MM.1S (cell line): ENCODE results near the gene SORT1.

Experiments
- DNase-seq: peaks from one replicate; pipeline ENCODE4 v3.0.0-alpha.2; 2015
- H2AFZ ChIP-seq: fragments of 300-600 bp; sonication (generic); 2 replicates; pipeline ENCODE4 v1.6.0; 2016; ENCODE audit warnings: antibody characterized with exemption, low read length
- H3F3A ChIP-seq: fragments of 300-600 bp; sonication (generic); 2 replicates; pipeline ENCODE4 v1.6.1; 2016; ENCODE audit warnings: mild to moderate bottlenecking, antibody characterized with exemption, low read length, moderate library complexity, mixed read lengths; ENCODE audit not compliant: insufficient read depth
- H3K27ac ChIP-seq: fragments of 300-600 bp; sonication (generic); 2 replicates; pipeline ENCODE4 v1.5.1; 2016; ENCODE audit warnings: mild to moderate bottlenecking, low read length
- H3K27me3 ChIP-seq: fragments of 300-600 bp; sonication (generic); replicated peaks from 2 replicates; pipeline ENCODE4 v1.6.0; 2016; ENCODE audit warnings: low read length; ENCODE audit not compliant: insufficient read depth
- H3K36me3 ChIP-seq: fragments of 300-600 bp; sonication (generic); replicated peaks from 2 replicates; pipeline ENCODE4 v1.6.1; 2016; ENCODE audit warnings: mild to moderate bottlenecking, low read length, mixed read lengths; ENCODE audit not compliant: insufficient read depth
- H3K4me1 ChIP-seq: fragments of 300-600 bp; sonication (generic); 2 replicates; pipeline ENCODE4 v1.6.1; 2016; ENCODE audit warnings: low read length, mixed read lengths
- H3K4me2 ChIP-seq: fragments of 300-600 bp; sonication (generic); 2 replicates; pipeline ENCODE4 v1.6.0; 2016; ENCODE audit warnings: low read depth, low read length
- H3K4me3 ChIP-seq: fragments of 300-600 bp; sonication (generic); 2 replicates; pipeline ENCODE4 v1.5.1; 2016; ENCODE audit warnings: low read length, mixed read lengths
- H3K79me2 ChIP-seq: fragments of 300-600 bp; sonication (generic); 2 replicates; pipeline ENCODE4 v1.6.1; 2016; ENCODE audit warnings: mixed run types, low read length, mixed read lengths
- H3K9ac ChIP-seq: fragments of 300-600 bp; sonication (generic); 2 replicates; pipeline ENCODE4 v1.6.1; 2016; ENCODE audit warnings: low read length, mixed read lengths
- H3K9me2 ChIP-seq: fragments of 300-600 bp; sonication (generic); replicated peaks from 2 replicates; pipeline ENCODE4 v1.6.1; 2016; ENCODE audit warnings: mild to moderate bottlenecking, low read length, mixed read lengths; ENCODE audit not compliant: insufficient read depth
- H3K9me3 ChIP-seq: fragments of 300-600 bp; sonication (generic); replicated peaks from 2 replicates; pipeline ENCODE4 v1.6.1; 2016; ENCODE audit warnings: mild to moderate bottlenecking, low read length, mixed read lengths; ENCODE audit not compliant: insufficient read depth
- H4K20me1 ChIP-seq: fragments of 300-600 bp; sonication (generic); 2 replicates; pipeline ENCODE4 v1.6.1; 2016; ENCODE audit warnings: mild to moderate bottlenecking, low read length, moderate library complexity, mixed read lengths; ENCODE audit not compliant: insufficient read depth
- EZH2 ChIP-seq: fragments of 300-600 bp; sonication (generic); optimal IDR thresholded peaks from 2 replicates; pipeline ENCODE3; 2017; ENCODE audit warnings: low read depth, mild to moderate bottlenecking, antibody characterized with exemption, low read length, mixed read lengths
- EZH2phosphoT487 ChIP-seq: fragments of 300-600 bp; sonication (generic); IDR thresholded peaks from 2 replicates; pipeline ENCODE4 v1.6.1; 2018; ENCODE audit warnings: antibody characterized with exemption, low read length
- TF ChIP-seq, protein P1 (sequence below): fragments of 300-600 bp; sonication (generic); IDR thresholded peaks from 2 replicates; pipeline ENCODE4 v1.5.1; 2016; ENCODE audit warnings: antibody characterized with exemption, low read length, mixed read lengths

The SORT1 gene

DNA sequence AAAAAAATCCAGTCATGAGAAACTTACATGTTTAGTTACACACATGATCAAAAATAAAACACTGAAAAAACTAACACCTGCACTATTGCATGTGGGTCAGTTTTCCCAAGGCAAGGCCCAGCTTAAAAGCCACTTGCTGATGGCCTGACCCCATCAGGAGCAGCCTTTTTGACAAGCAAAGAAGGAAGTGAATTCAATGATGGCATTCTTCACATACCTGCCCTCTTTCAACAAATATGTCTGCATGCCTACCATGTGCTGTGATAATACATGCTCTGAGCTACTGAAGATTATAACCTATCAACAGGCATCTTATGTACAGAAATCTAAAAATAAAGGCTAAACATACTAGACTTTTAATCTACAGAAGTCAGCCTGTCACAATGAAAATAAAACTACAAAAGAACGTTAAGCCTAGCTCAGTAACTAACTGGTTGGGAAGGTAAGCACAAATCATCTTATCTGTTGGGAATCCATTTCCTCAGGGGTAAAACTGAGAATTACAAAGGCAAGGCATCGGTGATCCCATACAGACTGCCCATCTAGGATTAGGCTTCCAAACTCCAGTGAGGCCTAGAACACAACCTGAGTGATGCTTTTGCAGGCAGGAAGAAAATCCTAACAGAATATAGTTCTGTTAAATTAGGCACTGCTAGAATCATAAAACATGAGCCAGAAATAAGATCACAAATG is 14.5 kb downstream of the SORT1 start:
- no peak for DNase-seq
- Histone ChIP-seq H2AFZ (no peak overlapping the region), H3K9ac (no peak overlapping the region), H3K4me2 (no peak overlapping the region), H3K27me3 (no peaks in the 10 kb centered on the region), H3K27ac (no peak overlapping the region), H4K20me1 (no peaks in the 10 kb centered on the region), H3K79me2 (peaks cover 5% of the 10 kb centered on the region; the same call in 1 of the 2 replicates), H3K9me2 (no peaks in the 10 kb centered on the region), H3K9me3 (no peaks in the 10 kb centered on the region), H3K4me3 (no peak overlapping the region), H3K36me3 (no peaks in the 10 kb centered on the region), H3K4me1 (no peaks in the 10 kb centered on the region), H3F3A (no peaks in the 10 kb centered on the region)
- TF ChIP-seq, protein P1, sequence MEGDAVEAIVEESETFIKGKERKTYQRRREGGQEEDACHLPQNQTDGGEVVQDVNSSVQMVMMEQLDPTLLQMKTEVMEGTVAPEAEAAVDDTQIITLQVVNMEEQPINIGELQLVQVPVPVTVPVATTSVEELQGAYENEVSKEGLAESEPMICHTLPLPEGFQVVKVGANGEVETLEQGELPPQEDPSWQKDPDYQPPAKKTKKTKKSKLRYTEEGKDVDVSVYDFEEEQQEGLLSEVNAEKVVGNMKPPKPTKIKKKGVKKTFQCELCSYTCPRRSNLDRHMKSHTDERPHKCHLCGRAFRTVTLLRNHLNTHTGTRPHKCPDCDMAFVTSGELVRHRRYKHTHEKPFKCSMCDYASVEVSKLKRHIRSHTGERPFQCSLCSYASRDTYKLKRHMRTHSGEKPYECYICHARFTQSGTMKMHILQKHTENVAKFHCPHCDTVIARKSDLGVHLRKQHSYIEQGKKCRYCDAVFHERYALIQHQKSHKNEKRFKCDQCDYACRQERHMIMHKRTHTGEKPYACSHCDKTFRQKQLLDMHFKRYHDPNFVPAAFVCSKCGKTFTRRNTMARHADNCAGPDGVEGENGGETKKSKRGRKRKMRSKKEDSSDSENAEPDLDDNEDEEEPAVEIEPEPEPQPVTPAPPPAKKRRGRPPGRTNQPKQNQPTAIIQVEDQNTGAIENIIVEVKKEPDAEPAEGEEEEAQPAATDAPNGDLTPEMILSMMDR, result no peak
- TF ChIP-seq EZH2phosphoT487 (no peak), EZH2 (no peak)

DNA sequence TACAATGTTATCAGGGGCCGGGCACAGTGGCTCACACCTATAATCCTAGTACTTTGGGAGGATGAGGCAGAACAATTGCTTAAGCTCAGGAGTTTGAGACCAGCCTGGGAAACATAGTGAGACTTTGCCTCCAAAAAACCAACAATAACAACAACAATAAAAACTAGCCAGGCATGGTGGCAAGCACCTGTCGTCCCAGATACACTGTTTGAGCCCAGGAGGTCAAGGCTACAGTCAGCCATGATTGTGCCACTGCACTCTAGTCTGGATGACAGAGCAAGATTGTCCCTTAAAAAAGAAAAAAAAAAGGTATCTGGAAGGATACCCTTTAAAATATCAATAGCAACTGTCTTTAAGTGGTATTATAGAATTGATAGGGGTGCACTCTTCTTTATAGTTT is 16.1 kb downstream of the SORT1 start:
- H4K20me1 ChIP-seq, result no peaks in the 10 kb centered on the region
- no peak overlapping the region for H3K4me3 ChIP-seq
- peaks cover 4% of the 10 kb centered on the region; the same call in 1 of the 2 replicates for H3K4me1 ChIP-seq
- H3K27me3 ChIP-seq, result no peaks in the 10 kb centered on the region
- TF ChIP-seq EZH2phosphoT487, result no peak
- TF ChIP-seq, protein P1, result no peak
- TF ChIP-seq EZH2, result no peak
- H3K27ac ChIP-seq, result no peak overlapping the region
- H3K4me2 ChIP-seq, result no peak overlapping the region
- H3K36me3 ChIP-seq, result no peaks in the 10 kb centered on the region
- H3F3A ChIP-seq, result peaks cover 4% of the 10 kb centered on the region; the same call in 1 of the 2 replicates
- H3K79me2 ChIP-seq, result peaks cover 9% of the 10 kb centered on the region; the same call in 1 of the 2 replicates
- no peaks in the 10 kb centered on the region for H3K9me2 ChIP-seq
- no peak overlapping the region for H2AFZ ChIP-seq
- H3K9me3 ChIP-seq, result no peaks in the 10 kb centered on the region
- no peak for DNase-seq
- H3K9ac ChIP-seq, result no peak overlapping the region

DNA sequence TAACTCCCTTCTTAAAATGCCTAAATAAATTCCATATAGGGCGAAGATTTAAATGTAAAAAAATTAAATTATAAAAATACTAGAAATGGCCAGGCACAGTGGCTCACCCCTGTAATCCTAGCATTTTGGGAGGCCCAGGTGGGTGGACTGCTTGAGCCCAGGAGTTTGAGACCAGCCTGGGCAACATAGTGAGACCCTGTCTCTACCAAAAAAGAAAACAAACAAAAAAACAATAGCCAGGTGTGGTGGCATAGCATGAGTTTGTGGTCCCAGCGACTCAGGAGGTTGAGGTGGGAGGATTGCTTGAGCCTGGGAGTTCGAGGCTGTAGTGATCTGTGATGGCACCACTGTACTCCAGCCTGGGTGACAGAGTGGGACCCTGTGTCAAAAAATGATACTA is 17.8 kb downstream of the SORT1 start:
- H3K9ac ChIP-seq, result no peak overlapping the region
- no peak overlapping the region for H3K4me3 ChIP-seq
- no peaks in the 10 kb centered on the region for H3K9me2 ChIP-seq
- H3K4me2 ChIP-seq, result no peak overlapping the region
- no peaks in the 10 kb centered on the region for H3K27me3 ChIP-seq
- peaks cover 4% of the 10 kb centered on the region; the same call in 1 of the 2 replicates for H3K4me1 ChIP-seq
- H3K36me3 ChIP-seq, result no peaks in the 10 kb centered on the region
- no peak for DNase-seq
- H3F3A ChIP-seq, result peaks cover 8% of the 10 kb centered on the region; the same call in 1 of the 2 replicates
- H3K27ac ChIP-seq, result no peak overlapping the region
- TF ChIP-seq EZH2phosphoT487, result no peak
- TF ChIP-seq, protein P1, result no peak
- TF ChIP-seq EZH2, result no peak
- no peak overlapping the region for H2AFZ ChIP-seq
- no peaks in the 10 kb centered on the region for H4K20me1 ChIP-seq
- H3K79me2 ChIP-seq, result 0 out of 2 replicates have a peak, but pooled peaks cover 4% of the 10 kb centered on the region
- no peaks in the 10 kb centered on the region for H3K9me3 ChIP-seq
